Activated CD4-positive, alpha-beta T cell treated with anti-CD3 and anti-CD28 coated beads for 1 hour (primary cell): Measurements from ENCODE around the gene NAT10.
"Not testable (repeated sequence)": the region's sequence is repeated elsewhere in the genome, so short reads cannot be mapped to it uniquely, and the experiment has no call there.

Experiments used
- DNase-seq: peaks from one replicate; pipeline ENCODE4 v3.0.0-alpha.2; 2020

Gene NAT10

DNA sequence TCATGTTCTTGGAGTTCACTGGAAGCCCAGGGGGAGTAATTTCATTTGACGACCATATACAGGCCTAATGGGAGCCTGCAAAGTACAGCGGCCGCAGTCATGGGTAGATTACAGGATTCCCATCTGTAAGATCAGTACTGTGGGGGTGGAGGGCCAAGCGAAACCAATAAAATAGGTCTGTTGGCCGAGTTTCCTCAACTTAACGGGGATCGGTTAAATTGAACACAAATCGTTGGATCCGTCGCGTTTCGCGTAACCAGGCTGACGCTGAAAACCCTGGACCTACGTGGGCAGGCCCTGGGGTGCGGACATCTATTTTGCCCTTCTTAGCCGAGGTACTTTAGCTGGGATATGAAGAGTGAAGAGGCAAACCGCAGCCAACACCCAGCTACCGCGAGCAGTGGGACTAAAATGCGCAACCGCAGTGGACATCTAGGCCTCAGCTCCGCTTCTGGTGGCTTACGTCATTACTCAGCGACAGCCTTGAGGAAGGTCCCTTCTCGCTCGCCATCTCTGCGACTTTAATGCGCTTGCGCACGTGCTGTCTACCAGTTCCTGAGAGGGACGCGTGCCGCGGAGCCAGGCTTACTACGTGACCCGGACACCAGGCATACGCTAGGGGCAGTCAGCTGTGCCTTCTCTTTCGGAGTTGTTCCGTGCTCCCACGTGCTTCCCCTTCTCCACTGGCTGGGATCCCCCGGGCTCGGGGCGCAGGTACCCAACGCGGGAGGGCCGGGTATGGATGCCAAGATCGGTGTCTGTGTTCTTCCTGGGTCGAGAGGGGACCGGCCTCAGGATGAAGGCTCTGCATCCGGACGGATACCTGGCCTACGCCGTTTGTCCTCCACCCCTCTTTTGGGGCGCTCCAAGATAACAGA, at the start of gene NAT10:
Gene NAT10, plus strand, starts transcription at position 551 of the 878 bp plus-strand sequence. CDS start 2,597 bp downstream, outside the sequence.
- peak; percentile 98 for DNase-seq

DNA sequence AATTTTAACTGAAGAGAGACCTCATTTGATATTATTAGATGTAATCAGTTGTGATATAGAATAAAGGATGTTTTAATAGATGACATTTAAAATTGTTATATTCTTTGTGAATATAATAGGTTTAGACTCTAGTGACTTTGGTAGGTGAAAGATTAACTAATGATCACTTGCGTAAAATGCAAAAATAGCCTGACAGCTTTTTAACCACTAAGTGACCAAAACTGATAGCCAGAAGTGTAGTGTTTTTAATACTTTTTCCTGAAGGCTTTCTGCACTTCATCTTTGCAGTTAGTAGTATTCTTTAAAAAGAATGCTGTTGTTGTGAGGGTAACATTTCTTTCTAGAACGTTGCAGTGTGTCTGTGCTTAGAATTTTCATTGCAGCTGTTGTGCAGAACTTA, 48.8 kb upstream of the NAT10 start:
- no peak for DNase-seq

DNA sequence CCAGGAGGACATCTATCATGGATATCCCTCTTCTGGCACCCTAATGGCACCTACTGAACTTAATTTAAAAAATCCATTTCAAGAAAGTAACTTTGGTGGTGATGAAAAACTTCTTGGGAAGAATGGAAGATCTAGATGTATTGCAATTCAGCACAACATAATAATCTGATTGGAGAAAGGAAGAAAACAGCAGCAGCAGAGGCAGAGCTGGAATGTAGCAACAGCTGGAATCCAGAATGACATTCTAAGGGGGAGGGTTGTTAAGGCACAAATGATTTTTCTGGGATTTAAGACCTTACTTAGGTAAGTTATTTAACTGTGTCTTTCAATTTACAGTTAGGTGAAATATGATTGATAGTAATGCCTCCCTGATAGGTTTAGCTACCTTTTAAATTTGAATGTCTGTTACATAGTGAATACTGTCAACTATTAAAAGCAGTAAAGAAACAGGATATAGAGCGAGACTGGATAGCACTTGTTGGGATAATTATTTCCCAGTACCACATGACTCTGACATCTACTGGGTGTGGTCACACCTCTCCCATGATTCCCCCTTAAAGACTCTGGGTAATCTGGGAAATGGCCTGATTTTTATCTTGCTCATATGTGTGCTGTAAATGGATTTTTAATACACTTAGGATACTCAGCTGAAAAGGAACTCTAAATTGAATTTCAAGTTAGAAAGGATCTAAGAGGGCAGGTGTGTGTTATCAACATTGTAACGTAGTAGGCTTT, 42.2 kb upstream of the NAT10 start:
- DNase-seq, result no peak

DNA sequence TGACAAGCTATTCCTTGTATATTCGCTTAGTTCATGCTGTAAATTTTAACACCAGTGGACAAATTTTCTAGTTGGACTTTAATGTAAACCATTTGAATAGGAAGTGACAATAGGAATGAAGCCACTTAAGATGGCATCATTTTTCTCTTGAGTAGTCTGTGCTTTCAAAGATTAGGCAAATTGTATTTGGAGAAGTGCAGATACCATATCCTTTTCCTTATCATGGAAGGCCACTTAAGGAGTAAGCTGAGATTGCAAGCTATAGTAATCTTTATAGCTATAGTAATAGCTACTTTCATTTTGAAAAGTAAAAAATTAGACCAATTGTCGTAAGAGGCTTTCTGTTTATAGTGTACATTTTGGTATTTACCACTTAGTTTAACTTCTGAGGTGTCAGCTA, 41.1 kb upstream of the NAT10 start:
- DNase-seq, result no peak

DNA sequence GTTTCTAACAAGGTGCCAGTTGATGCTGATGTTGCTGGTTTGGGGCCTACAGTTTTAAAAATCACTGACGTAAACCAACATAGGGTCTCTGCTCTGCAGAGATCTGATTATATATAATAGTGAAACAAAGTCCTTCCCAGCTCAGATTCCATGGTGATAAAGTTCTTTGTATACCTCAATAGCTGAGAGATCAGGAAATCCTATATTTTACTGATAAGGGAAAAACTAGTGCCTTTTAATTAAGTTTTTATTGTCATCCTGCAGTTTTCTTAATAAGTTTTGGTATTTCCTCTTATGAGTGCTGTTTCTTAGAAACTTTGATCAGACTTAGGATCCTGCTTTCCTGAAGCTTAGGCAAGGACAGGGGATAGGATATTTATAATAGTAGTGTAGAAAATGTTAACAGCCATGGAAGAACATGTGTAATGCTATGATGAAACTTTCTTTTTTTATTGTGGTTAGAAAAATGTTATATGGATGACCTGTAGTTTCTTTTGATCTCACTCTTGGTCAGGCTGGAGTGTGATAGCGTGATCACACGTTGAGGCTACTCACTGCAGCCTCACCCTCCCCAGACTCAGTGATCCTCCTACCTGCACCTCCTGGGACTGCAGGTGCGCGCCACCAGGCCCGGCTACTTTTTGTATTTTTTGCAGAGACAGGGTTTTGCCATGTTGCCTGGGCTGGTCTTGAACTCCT, 39.8 kb upstream of the NAT10 start:
- DNase-seq, result no peak

DNA sequence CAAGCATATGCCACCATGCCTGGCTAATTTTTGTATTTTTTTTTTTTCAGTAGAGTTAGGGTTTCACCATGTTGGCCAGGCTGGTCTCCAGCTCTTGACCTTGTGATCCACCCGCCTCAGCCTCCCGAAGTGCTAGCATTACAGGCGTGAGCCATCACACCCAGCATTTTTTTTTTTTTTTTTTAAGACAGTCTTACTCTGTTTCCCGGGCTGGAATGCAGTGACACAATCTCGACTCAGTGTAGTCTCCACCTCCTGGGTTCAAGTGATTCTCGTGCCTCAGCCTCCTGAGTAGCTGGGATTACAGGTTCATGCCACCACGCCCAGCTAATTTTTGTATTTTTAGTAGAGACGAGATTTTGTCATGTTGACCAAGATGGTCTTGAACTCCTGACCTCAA, 38.7 kb upstream of the NAT10 start:
- not testable (repeated sequence) for DNase-seq

DNA sequence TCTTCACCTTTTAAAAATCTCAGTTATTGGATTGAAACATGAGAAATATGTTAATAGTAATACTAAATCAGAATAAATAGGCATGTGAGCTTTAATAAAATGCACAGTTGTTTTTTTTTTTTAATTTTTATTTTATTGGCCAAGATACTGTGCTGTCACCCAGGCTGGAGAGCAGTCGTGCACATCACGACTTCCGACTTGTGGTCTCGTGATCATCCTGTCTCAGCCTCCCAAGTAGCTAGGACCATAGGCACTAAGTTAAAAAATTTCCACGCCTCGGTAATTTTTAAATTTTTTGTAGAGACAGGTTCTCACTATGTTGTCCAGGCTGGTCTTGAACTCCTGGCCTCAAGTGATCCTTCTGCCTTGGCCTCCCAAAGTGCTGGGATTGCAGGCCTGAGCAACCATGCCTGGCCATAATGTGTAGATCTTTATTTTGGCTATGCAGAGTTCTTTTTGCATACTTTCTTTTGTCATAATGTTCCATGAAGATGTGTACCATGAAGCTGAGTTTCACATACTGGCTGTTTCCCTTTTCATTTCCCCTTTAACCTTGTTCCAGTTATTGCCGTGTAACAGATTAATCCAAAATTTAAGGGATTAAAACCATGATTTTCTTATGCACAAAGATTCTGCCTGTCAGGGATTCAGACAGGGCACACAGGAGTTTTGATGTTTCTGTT, 37.9 kb upstream of the NAT10 start:
- DNase-seq, result no peak

DNA sequence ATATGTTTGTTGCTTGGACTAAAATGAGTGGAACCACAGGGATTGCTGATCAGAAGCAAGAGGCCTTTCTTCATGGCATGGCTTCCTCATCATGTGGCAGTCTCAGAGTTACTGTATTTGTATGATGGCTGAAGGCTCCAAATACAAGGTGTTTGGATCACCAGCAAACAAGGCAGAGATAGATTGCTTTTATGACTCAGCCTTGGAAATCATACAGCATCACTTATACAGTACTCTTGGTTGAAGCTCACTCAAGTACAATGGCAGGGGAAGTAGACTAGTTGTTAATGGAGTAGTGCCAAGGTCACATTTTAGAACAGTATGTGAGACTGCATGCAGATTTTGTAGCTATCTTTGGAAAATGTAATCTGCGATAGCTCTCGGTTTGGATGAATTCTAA, 37.3 kb upstream of the NAT10 start:
- DNase-seq, result no peak

DNA sequence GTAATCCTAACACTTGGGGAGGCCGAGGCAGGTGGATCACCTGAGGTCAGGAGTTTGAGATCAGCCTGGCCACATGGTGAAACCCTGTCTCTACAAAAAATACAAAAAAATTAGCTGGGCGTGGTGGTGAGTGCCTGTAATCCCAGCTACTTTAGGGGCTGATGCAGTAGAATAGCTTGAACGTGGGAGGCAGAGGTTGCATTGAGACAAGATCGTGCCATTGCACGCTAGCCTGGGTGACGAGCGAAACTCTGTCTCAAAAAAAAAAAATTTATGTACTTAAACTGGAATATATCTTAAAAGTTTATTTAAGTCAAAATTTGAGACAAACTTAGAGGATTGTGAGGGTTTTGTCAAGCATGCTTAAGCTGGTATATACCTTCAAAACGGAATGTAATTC, 34.1 kb upstream of the NAT10 start:
- DNase-seq, result not testable (repeated sequence)

DNA sequence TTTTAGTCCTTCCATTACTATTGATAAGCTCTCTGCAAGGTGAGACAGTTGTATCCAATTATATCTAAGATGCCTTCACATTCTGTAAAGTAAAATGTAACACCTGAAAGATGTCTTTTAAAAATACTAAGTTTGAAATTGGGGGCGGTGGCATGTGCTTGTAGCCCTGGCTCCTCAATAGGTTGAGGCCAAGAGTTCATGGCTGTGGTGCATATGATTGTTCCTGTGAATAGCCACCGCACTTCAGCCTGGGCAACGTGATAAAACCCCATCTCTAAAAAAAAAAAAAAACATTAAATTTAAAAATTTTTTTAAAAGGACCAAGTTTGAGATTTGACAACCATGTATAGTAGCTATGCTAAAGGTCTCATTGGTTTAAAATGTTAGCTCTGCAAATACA, 33.4 kb upstream of the NAT10 start:
- DNase-seq, result no peak

DNA sequence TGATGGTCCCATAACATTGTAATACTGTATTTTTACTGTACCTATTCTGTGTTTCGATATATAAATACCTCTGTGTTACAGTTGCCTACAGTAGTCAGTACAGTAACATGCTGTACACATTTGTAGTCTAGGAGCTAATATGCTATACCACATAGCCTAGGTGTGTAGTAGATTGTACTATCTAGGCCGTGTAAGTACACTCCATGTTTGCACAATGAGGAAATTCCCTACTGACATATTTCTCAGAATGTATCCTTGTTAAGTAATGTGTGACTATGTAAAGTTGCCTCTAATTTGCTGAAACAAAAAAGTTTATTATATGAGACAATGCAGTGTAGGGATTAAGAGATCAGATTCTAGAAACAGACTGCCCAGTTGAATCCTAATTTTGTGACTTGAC, 32.6 kb upstream of the NAT10 start:
- no peak for DNase-seq

DNA sequence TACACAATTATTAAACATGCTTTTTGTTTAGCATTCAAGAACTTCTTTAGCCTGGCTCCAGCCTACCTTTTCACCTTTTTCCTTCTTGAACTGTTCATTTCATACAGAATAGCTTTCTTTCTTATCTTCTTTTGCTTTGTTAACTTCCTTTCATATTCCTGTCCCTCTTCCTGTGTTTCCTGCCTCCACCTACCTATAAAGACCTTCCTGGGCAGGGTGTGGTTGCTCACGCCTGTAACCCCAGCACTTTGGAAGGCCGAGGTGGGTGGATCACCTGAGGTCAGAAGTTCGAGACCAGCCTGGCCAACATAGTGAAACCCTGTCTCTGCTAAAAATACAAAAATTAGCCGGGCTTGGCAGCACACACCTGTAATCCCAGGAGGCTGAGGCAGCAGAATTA, 31.0 kb upstream of the NAT10 start:
- no peak for DNase-seq

DNA sequence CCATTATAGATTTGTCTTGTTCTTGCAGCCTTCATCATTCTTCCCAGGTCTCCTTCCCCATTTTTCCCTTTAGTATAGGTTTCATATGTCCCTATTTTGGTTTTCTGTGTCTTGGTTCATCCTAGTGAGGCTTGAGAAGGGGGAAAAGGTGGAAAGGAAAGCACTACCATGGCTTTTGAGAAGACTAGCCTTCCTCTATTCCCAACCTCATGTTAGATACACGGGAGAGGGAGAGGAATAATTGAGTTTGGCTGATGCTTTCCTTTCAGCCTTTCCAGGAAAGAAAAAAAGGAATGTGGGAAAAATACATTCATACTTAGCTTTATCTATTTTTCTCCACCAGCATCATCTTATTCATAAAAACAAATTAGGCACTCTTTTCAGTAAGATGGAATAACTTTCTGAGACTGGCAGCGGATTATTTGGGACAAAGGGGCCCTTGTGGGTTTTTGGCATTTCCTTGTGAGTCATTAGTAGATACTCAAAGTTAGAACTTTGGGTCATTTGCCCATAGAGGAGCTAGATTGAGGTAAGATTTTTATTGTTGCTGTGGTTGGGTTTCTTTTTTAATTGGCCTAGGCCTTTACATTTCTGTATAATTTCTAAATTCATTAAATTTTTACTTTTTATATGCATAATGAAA, 30.1 kb upstream of the NAT10 start:
- no peak for DNase-seq

DNA sequence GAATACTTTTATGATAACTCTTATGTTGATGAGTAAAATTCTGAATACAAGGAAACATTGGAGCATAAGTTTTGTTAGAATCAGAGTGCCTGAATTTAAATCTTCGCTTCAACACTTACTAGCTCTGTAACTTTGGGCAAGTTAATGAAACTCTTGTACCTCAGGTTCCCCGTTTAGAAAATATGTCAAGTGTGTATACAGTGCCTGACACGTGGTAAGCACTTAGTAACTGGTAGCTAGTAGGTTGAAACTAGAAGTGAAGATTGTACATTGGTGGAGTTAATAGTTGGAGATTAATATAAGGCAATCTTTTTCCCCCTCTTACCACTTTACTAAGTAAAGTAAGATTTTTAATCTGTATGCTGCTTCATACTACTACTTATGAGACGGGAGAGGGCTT, 24.8 kb upstream of the NAT10 start:
- DNase-seq, result no peak

DNA sequence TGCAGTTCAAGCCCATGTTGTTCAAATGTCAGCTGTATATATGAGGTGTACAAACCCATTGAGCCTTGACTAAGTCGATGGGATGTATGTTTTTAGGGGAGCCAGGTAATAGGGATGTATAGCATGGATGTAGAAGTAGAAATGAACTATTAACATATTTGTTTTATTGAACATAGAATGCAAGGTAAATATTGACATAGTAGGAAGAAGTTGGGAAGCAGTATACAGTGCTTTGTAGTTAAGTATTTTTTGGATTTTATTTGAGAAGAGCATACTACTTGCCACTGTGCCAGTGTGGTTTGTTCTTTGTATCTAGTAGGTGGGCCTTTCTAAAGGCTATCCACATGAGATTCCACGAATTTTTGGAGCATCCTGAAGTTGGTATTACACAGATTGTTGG, 20.8 kb upstream of the NAT10 start:
- DNase-seq, result no peak

DNA sequence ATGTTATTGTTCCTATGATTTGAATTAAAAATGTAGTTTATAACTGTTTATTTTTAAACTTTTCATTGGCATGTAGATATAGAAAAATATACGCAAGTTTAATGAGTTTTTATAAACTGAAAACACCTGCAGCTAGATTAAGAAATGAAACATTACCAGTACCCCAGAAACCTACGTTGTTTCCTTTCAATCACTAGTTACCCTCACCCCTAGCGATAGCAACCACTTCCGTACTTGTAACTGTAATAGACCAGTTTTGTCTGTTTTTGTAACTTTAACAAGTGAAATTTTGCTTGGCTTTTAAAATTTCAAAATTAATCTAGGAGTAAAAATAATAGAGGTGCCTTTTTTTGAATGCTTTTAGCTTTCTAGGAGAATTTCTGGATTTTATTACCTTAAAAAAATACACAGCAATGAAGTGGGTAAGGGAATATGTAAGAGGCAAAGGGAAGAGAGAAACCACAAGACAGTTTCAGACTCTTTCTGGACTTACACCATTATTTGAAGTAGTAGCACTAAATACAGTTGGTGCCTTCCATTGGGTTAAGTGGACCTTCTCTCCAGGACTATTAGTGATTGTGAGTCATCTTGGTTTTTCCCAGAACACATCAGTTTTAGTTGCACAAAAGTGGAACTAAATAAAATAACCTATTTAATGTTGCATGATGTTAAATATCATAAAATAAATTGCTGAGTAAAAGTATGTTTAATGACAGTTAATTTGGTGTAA, 18.7 kb upstream of the NAT10 start:
- DNase-seq, result no peak

DNA sequence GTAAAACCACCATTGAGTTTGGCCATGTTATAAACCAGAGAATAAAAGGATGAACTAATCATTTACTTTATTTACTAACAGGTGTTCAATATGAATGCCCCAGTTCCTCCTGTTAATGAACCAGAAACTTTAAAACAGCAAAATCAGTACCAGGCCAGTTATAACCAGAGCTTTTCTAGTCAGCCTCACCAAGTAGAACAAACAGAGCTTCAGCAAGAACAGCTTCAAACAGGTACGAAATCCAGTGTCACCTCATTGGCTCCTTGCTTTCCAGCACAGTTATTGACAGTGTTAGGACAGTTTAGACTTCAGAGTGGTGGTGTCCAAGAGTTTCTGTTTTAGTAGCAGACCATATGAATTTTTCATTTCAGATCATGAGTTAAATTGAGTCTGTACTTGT, 13.6 kb upstream of the NAT10 start:
- no peak for DNase-seq

DNA sequence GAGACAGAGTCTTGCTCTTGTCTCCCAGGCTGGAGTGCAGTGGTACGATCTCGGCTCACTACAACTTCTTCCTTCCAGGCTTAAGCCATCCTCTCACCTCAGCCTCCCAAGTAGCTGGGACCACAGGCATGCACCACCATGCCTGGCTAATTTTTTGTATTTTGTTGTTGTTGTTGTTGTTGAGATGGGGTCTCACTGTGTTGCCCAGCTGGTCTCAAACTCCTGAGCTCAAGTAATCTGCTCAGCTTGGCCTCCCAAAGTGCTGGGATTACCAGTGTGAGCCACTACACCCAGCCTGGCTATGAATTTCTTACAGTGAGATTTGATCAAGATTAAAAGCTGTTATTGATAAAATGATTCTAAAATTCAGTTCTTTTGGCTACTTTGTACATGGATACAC, 10.5 kb upstream of the NAT10 start:
- DNase-seq, result not testable (repeated sequence)

DNA sequence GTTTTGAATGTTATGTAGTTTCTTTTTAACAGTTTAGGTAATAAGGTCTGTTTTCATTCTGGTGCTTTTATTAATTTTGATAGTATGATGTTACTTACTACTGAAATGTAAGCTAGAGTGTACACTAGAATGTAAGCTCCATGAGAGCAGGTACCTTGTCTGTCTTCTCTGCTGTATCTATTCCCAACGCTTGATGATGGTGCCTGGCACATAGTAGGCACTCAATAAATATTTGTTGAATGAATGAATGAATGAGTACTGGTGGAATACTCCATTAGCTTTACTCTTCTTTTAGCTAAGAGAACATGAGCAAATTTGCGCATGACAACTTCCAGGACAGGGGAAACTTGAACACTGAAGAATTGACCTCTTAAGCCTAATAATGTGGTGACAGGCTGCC, 6.6 kb upstream of the NAT10 start:
- DNase-seq, result no peak

DNA sequence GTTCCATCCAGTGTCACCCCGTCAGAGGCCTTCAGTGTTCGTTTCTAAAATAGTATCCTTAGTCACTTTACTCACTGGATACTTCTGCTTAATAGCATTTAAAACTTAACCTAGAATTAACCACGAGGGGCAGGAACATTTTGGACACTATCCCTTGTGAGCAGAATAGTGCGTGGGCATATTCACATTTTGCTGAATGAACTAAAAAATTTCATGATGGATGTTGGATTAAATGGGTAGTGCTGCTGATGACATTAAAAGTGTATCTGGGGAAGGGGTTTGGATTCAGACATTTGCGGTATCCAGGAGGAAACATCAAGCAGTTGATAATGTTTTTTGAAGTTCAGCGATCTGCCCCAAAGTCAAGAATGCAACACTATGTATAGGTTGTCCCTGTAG, 750 bp upstream of the NAT10 start:
- no peak for DNase-seq

DNA sequence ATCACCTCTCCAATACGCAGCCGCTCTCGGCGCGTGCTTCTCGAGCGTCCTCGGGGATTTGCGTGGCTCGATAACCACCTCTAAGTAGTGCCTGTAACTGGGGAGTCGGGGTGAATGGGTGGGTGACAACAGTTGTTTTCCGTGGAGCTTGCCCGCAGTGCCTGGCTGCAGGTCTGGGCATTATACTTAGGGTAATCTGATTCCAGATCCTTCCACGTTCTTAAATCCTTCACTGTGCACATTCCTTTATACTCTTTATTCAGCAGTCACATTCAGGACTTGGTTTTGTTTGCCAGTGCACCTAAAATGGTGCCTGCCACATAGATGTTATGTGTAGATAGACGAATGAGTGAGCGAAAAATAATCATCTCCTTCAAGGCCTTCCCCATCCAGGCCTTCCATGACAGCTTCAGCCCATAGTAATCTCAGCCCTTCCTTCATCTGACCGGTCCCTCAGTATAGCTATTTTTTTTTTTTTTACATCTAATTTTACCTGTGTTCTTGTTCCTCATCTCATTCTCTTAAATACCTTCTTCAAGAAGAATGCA, 602 bp downstream of the NAT10 start:
- no peak for DNase-seq
